ENCODE measurements around the gene CNBP.
A peak's percentile ranks its signal among the peaks of the same experiment; 100 is the strongest.
"Not testable (repeated sequence)": the region's sequence is repeated elsewhere in the genome, so short reads cannot be mapped to it uniquely, and the experiment has no call there.

Gene CNBP

DNA sequence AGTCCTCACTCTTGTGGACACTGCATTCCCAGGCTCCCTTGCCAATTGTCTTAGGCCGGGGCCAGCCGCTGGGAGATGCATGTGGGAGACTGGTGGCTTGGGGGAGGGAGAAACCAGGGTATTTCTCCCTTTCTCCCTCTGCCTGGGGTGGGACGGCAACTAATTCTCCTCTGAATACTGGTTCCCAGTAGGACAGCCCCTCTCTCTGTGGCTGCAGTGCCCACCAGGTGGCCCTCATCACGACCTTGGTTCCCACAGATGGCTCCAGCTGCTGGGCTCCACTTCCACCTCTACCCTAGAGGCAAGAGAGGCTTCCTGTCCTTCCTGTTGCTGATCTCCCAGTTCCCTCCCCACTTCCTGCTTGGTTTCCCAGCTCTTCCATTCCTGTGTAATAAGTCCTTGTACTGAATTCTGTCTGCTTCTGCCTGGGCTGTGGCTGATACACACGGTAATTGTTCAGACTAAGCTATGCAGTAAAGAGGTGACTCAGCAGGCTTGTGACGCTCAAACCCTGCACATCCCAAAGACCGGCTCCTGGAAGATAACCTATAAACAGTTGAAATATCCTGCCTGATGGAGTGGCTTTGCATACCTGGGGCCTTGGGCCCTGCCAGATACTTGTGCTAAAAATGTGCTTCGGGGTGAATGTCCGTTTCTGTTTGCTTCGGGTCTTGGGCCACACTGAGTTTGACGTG lies 45.3 kb upstream of the CNBP start:
- no peak overlapping the region for H4K8ac ChIP-seq (ENCODE audit: low read depth, low read length)
- no peaks in the 10 kb centered on the region for H3K9me3 ChIP-seq (replicated peaks in 1 of 2; ENCODE audit: control insufficient read depth in 2 of 2, insufficient read depth in 1 of 2, low read depth in 1 of 2, low read length in 2 of 2)
- no peak overlapping the region for H2BK5ac ChIP-seq (ENCODE audit: low read length)
- no peak overlapping the region for H3K9ac ChIP-seq (ENCODE audit: low read depth, low read length, poor library complexity)
- H3K27me3 ChIP-seq (ENCODE audit: control insufficient read depth in 3 of 3, insufficient read depth in 3 of 3, low read depth in 1 of 3, low read length in 3 of 3) = no peaks in the 10 kb centered on the region
- no peak overlapping the region for H2BK15ac ChIP-seq (ENCODE audit: low read length)
- peaks cover 0 to 2% of the 10 kb centered on the region in 2 donors for H3K4me1 ChIP-seq (ENCODE audit: control insufficient read depth in 2 of 2, insufficient read depth in 1 of 2, low read depth in 1 of 2, low read length in 2 of 2)
- no peak overlapping the region for H2AK5ac ChIP-seq (ENCODE audit: low read depth, low read length)
- peak overlapping the region; percentile 84 for H2AFZ ChIP-seq (ENCODE audit: low read length)
- H3K14ac ChIP-seq (ENCODE audit: low read length) = no peak overlapping the region
- no peak overlapping the region for H4K91ac ChIP-seq (ENCODE audit: low read depth, low read length, poor library complexity)
- H3K4ac ChIP-seq (ENCODE audit: low read length) = no peak overlapping the region
- no peak overlapping the region for H3K4me2 ChIP-seq (ENCODE audit: insufficient read depth, low read length, poor library complexity, severe bottlenecking)
- H3K4me3 ChIP-seq (ENCODE audit: low read length in 2 of 2) = no peak overlapping the region
- peak overlapping the region; percentile 25 for H3K18ac ChIP-seq (ENCODE audit: low read length)
- H2BK120ac ChIP-seq (ENCODE audit: low read depth, low read length) = no peak overlapping the region
- peak overlapping the region; percentile 5 for H3K27ac ChIP-seq (replicated peaks; ENCODE audit: low read length)
- no peak for DNase-seq (ENCODE audit: low spot score)
- no peaks in the 10 kb centered on the region for H3K79me1 ChIP-seq (ENCODE audit: low read depth, low read length)
- no CpG with 5 or more reads among the region's 11 CpGs for WGBS, 2 donors (ENCODE audit: extremely low coverage in 2 of 2, insufficient read length in 2 of 2, insufficient replicate concordance in 1 of 2)
- no peaks in the 10 kb centered on the region for H3K36me3 ChIP-seq (replicated peaks in 1 of 2; ENCODE audit: control insufficient read depth in 2 of 2, insufficient read depth in 2 of 2, low read length in 2 of 2)
- H2BK12ac ChIP-seq (ENCODE audit: low read length) = peak overlapping the region; percentile 1
- H3K23ac ChIP-seq (ENCODE audit: low read depth, low read length, poor library complexity) = no peak overlapping the region

DNA sequence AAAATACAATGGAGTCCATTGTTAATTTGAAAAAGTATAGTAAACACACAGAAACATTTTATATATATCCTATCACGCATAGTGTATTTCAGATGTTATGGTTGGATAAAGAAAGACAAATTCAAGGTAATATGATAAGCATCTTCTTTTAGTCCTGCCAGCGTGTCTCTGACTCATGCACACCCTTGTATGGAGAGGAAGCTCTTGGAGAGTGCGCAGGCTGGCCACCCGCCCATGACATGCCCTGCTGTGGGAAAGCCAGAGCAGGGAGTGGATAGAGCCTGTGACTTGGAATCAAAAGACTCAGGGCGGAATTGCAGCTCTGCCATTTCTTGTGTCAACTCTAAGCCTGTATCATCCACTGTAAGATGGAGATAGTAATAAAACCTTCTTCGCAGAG lies 42.7 kb upstream of the CNBP start:
- Histone ChIP-seq H2BK5ac (ENCODE audit: low read length) (no peak overlapping the region), H3K27ac (replicated peaks; ENCODE audit: low read length) (no peak overlapping the region), H3K79me1 (ENCODE audit: low read depth, low read length) (no peaks in the 10 kb centered on the region), H4K8ac (ENCODE audit: low read depth, low read length) (no peak overlapping the region), H2BK15ac (ENCODE audit: low read length) (no peak overlapping the region), H3K14ac (ENCODE audit: low read length) (no peak overlapping the region), H3K4me2 (ENCODE audit: insufficient read depth, low read length, poor library complexity, severe bottlenecking) (no peak overlapping the region), H4K91ac (ENCODE audit: low read depth, low read length, poor library complexity) (no peak overlapping the region), H2AK5ac (ENCODE audit: low read depth, low read length) (no peak overlapping the region), H2BK120ac (ENCODE audit: low read depth, low read length) (no peak overlapping the region), H3K18ac (ENCODE audit: low read length) (no peak overlapping the region), H3K27me3 (ENCODE audit: control insufficient read depth in 3 of 3, insufficient read depth in 3 of 3, low read depth in 1 of 3, low read length in 3 of 3) (no peaks in the 10 kb centered on the region), H2AFZ (ENCODE audit: low read length) (peak overlapping the region; percentile 45), H3K23ac (ENCODE audit: low read depth, low read length, poor library complexity) (no peak overlapping the region), H3K4ac (ENCODE audit: low read length) (no peak overlapping the region), H3K4me3 (ENCODE audit: low read length in 2 of 2) (no peak overlapping the region), H3K9me3 (replicated peaks in 1 of 2; ENCODE audit: control insufficient read depth in 2 of 2, insufficient read depth in 1 of 2, low read depth in 1 of 2, low read length in 2 of 2) (no peaks in the 10 kb centered on the region), H3K36me3 (replicated peaks in 1 of 2; ENCODE audit: control insufficient read depth in 2 of 2, insufficient read depth in 2 of 2, low read length in 2 of 2) (no peaks in the 10 kb centered on the region), H2BK12ac (ENCODE audit: low read length) (no peak overlapping the region), H3K4me1 (ENCODE audit: control insufficient read depth in 2 of 2, insufficient read depth in 1 of 2, low read depth in 1 of 2, low read length in 2 of 2) (peaks cover 0 to 2% of the 10 kb centered on the region in 2 donors), H3K9ac (ENCODE audit: low read depth, low read length, poor library complexity) (no peak overlapping the region)
- DNase-seq (ENCODE audit: low spot score) = no peak
- no CpG with 5 or more reads among the region's 6 CpGs for WGBS, 2 donors (ENCODE audit: extremely low coverage in 2 of 2, insufficient read length in 2 of 2, insufficient replicate concordance in 1 of 2)

DNA sequence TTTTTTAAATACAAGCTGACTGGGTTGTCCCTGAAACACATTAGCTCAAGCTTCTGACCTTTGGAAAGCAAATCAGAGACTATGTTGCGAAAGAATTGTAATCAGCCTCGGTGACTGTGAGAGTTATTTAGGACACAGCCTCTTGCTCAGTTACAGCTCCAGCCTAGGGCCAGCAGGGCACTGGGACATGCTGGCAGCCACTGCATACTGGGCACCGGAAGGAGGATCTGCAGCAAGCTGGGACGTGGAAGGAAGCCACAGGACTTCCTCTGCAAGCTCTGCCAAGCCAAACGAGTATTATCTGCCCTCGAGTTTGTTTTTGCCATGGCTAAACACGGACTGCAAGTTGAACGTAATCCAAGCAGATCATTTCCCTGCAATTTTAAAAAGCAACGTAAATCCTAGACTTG lies 41.3 kb upstream of the CNBP start:
- no peak overlapping the region for H3K23ac ChIP-seq (ENCODE audit: low read depth, low read length, poor library complexity)
- no peaks in the 10 kb centered on the region for H3K79me1 ChIP-seq (ENCODE audit: low read depth, low read length)
- H4K8ac ChIP-seq (ENCODE audit: low read depth, low read length) = no peak overlapping the region
- H3K9me3 ChIP-seq (replicated peaks in 1 of 2; ENCODE audit: control insufficient read depth in 2 of 2, insufficient read depth in 1 of 2, low read depth in 1 of 2, low read length in 2 of 2) = no peaks in the 10 kb centered on the region
- H2BK15ac ChIP-seq (ENCODE audit: low read length) = no peak overlapping the region
- H2BK5ac ChIP-seq (ENCODE audit: low read length) = no peak overlapping the region
- H3K4me3 ChIP-seq (ENCODE audit: low read length in 2 of 2) = no peak overlapping the region
- H3K27me3 ChIP-seq (ENCODE audit: control insufficient read depth in 3 of 3, insufficient read depth in 3 of 3, low read depth in 1 of 3, low read length in 3 of 3) = no peaks in the 10 kb centered on the region
- no peak overlapping the region for H3K9ac ChIP-seq (ENCODE audit: low read depth, low read length, poor library complexity)
- DNase-seq (ENCODE audit: low spot score) = no peak
- H2AFZ ChIP-seq (ENCODE audit: low read length) = peak overlapping the region; percentile 72
- no peak overlapping the region for H4K91ac ChIP-seq (ENCODE audit: low read depth, low read length, poor library complexity)
- H3K27ac ChIP-seq (replicated peaks; ENCODE audit: low read length) = no peak overlapping the region
- no peaks in the 10 kb centered on the region for H3K36me3 ChIP-seq (replicated peaks in 1 of 2; ENCODE audit: control insufficient read depth in 2 of 2, insufficient read depth in 2 of 2, low read length in 2 of 2)
- no peak overlapping the region for H2BK12ac ChIP-seq (ENCODE audit: low read length)
- H3K14ac ChIP-seq (ENCODE audit: low read length) = no peak overlapping the region
- no peak overlapping the region for H3K4ac ChIP-seq (ENCODE audit: low read length)
- no peak overlapping the region for H2BK120ac ChIP-seq (ENCODE audit: low read depth, low read length)
- H3K18ac ChIP-seq (ENCODE audit: low read length) = no peak overlapping the region
- no peak overlapping the region for H3K4me2 ChIP-seq (ENCODE audit: insufficient read depth, low read length, poor library complexity, severe bottlenecking)
- no CpG with 5 or more reads among the region's 9 CpGs for WGBS, 2 donors (ENCODE audit: extremely low coverage in 2 of 2, insufficient read length in 2 of 2, insufficient replicate concordance in 1 of 2)
- H3K4me1 ChIP-seq (ENCODE audit: control insufficient read depth in 2 of 2, insufficient read depth in 1 of 2, low read depth in 1 of 2, low read length in 2 of 2) = peaks cover 0 to 2% of the 10 kb centered on the region in 2 donors
- no peak overlapping the region for H2AK5ac ChIP-seq (ENCODE audit: low read depth, low read length)

DNA sequence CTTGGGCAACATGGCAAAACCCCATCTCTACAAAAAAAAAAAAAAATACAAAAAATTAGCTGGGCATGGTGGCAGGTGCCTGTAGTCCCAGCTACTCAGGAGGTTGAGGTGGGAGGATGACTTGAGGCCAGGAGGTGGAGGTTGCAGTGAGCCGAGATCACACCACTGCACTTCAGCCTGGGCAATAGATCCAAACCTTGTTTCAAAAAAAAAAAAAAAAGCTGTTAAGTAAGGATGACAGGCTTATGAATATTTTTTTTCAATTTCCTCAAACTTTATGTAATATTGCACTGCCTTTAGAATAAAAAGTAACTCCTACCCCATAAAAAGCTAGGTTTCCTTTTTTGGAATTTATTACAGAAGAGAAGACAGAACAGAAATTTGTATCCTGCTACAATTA lies 40.7 kb upstream of the CNBP start:
- not testable (repeated sequence) for DNase-seq (ENCODE audit: low spot score); H3K4me2 ChIP-seq (ENCODE audit: insufficient read depth, low read length, poor library complexity, severe bottlenecking); H4K91ac ChIP-seq (ENCODE audit: low read depth, low read length, poor library complexity); H3K4ac ChIP-seq (ENCODE audit: low read length); H3K9ac ChIP-seq (ENCODE audit: low read depth, low read length, poor library complexity); H2BK5ac ChIP-seq (ENCODE audit: low read length); H4K8ac ChIP-seq (ENCODE audit: low read depth, low read length); H2BK12ac ChIP-seq (ENCODE audit: low read length); H2BK120ac ChIP-seq (ENCODE audit: low read depth, low read length); H3K14ac ChIP-seq (ENCODE audit: low read length); H3K23ac ChIP-seq (ENCODE audit: low read depth, low read length, poor library complexity); H3K4me3 ChIP-seq (ENCODE audit: low read length in 2 of 2); H3K27ac ChIP-seq (replicated peaks; ENCODE audit: low read length); H3K4me1 ChIP-seq (ENCODE audit: control insufficient read depth in 2 of 2, insufficient read depth in 1 of 2, low read depth in 1 of 2, low read length in 2 of 2); H3K79me1 ChIP-seq (ENCODE audit: low read depth, low read length); H2AK5ac ChIP-seq (ENCODE audit: low read depth, low read length); H3K18ac ChIP-seq (ENCODE audit: low read length); H3K27me3 ChIP-seq (ENCODE audit: control insufficient read depth in 3 of 3, insufficient read depth in 3 of 3, low read depth in 1 of 3, low read length in 3 of 3); H3K9me3 ChIP-seq (replicated peaks in 1 of 2; ENCODE audit: control insufficient read depth in 2 of 2, insufficient read depth in 1 of 2, low read depth in 1 of 2, low read length in 2 of 2); H2BK15ac ChIP-seq (ENCODE audit: low read length); H3K36me3 ChIP-seq (replicated peaks in 1 of 2; ENCODE audit: control insufficient read depth in 2 of 2, insufficient read depth in 2 of 2, low read length in 2 of 2)
- H2AFZ ChIP-seq (ENCODE audit: low read length) = peak overlapping the region; percentile 72
- WGBS, 2 donors (ENCODE audit: extremely low coverage in 2 of 2, insufficient read length in 2 of 2, insufficient replicate concordance in 1 of 2) = no CpG with 5 or more reads among the region's 1 CpG

All from neuronal stem cell (in vitro differentiated cells).